ENCODE data around the gene GJB4. TPM values are rescaled to one million over a fixed set of nuclear protein-coding genes. Genes with fewer than 3 reads are reported as not detected.

Gene GJB4
- total and polyA plus RNA-seq, 2 donors (not counting 1 experiment from before 2014, with no cell fraction given), result not detected

GRCh38 chr1:34747638-34747941, 11.9 kb upstream of the GJB4 start:
- no peak overlapping the region for H3K4me3 Mint-ChIP-seq
- no peaks in the 10 kb centered on the region for H3K9me3 ChIP-seq (ENCODE audit: control extremely low read depth in 1 of 3, control insufficient read depth in 2 of 3, insufficient read depth in 1 of 3, low read length in 2 of 3)
- no peak overlapping the region for H3K9ac ChIP-seq (ENCODE audit: low read length)
- no peak overlapping the region for H3K4me3 ChIP-seq (ENCODE audit: control extremely low read depth in 1 of 5, extremely low read depth in 1 of 5, insufficient read depth in 1 of 5, low read depth in 2 of 5, low read length in 4 of 5)
- H3K79me2 ChIP-seq (ENCODE audit: control insufficient read depth, insufficient read depth, low read length), result no peaks in the 10 kb centered on the region
- peaks cover 14% of the 10 kb centered on the region for H3K27me3 Mint-ChIP-seq
- intact Hi-C loops (cut with micrococcal nuclease), result no loop called here
- TF ChIP-seq CTCF (IDR thresholded peaks at IDR 0.05), result no peak
- no peak for TF ChIP-seq EZH2 (IDR thresholded peaks at IDR 0.05; ENCODE audit: borderline replicate concordance, insufficient read depth, low read depth, low read length, poor library complexity, severe bottlenecking)
- H3K4me2 ChIP-seq (replicated peaks; ENCODE audit: low read depth, low read length, poor library complexity, severe bottlenecking), result no peak overlapping the region
- WGBS (ENCODE audit: insufficient coverage), result 84% methylated on average over 5 of the region's 6 CpGs
- ATAC-seq (ENCODE audit: low read depth), result no peak
- H4K20me1 ChIP-seq (ENCODE audit: control insufficient read depth, insufficient read depth, low read length, poor library complexity, severe bottlenecking), result no peaks in the 10 kb centered on the region
- ChIA-PET POLR2A (no interaction called here), CTCF (interaction anchor here (2.0 kb wide), 1 partner anchor 1115 kb away, joined by 6 read pairs; no protein-coding TSS in a partner anchor)
- peaks cover 0 to 4% (median 0%) of the 10 kb centered on the region in 4 experiments for H3K27me3 ChIP-seq (replicated peaks in 1 of 4; ENCODE audit: control extremely low read depth in 1 of 4, control insufficient read depth in 3 of 4, insufficient read depth in 4 of 4, low read length in 3 of 4)
- DNase-seq, result no peak
- no peak overlapping the region for H3K27ac Mint-ChIP-seq
- no peak overlapping the region for H2AFZ ChIP-seq (ENCODE audit: insufficient read depth, low read depth, low read length, poor library complexity, severe bottlenecking)
- H3K4me1 Mint-ChIP-seq, result peaks cover under 1% of the 10 kb centered on the region
- H3K36me3 ChIP-seq (replicated peaks in 1 of 2; ENCODE audit: control extremely low read depth in 1 of 2, control insufficient read depth in 1 of 2, extremely low read depth in 1 of 2, insufficient read depth in 2 of 2, low read length in 1 of 2), result no peaks in the 10 kb centered on the region
- H3K27ac ChIP-seq (ENCODE audit: low read length in 2 of 2), result no peak overlapping the region
- no peaks in the 10 kb centered on the region for H3K9me3 Mint-ChIP-seq (ENCODE audit: insufficient read depth)
- peaks cover 0 to 2% of the 10 kb centered on the region in 2 donors for H3K4me1 ChIP-seq (ENCODE audit: control insufficient read depth in 2 of 2, insufficient read depth in 2 of 2, low read length in 2 of 2)

- CTCF ChIA-PET, result interaction anchor here (1.5 kb wide), 1 partner anchor 1117 kb away, joined by 4 read pairs; no protein-coding TSS in a partner anchor
- H3K9me3 ChIP-seq (ENCODE audit: control extremely low read depth in 1 of 3, control insufficient read depth in 2 of 3, insufficient read depth in 1 of 3, low read length in 2 of 3), result no peaks in the 10 kb centered on the region
- no peak overlapping the region for H3K27ac ChIP-seq (ENCODE audit: low read length in 2 of 2)
- POLR2A ChIA-PET, result no interaction called here
- no peak overlapping the region for H3K4me3 Mint-ChIP-seq
- peaks cover 0 to 4% (median 2%) of the 10 kb centered on the region in 4 experiments for H3K27me3 ChIP-seq (replicated peaks in 1 of 4; ENCODE audit: control extremely low read depth in 1 of 4, control insufficient read depth in 3 of 4, insufficient read depth in 4 of 4, low read length in 3 of 4)
- peaks cover 10% of the 10 kb centered on the region for H3K27me3 Mint-ChIP-seq
- H3K36me3 ChIP-seq (replicated peaks in 1 of 2; ENCODE audit: control extremely low read depth in 1 of 2, control insufficient read depth in 1 of 2, extremely low read depth in 1 of 2, insufficient read depth in 2 of 2, low read length in 1 of 2), result no peaks in the 10 kb centered on the region
- no peak overlapping the region for H3K4me2 ChIP-seq (replicated peaks; ENCODE audit: low read depth, low read length, poor library complexity, severe bottlenecking)
- no peak for TF ChIP-seq CTCF (IDR thresholded peaks at IDR 0.05)
- TF ChIP-seq EZH2 (IDR thresholded peaks at IDR 0.05; ENCODE audit: borderline replicate concordance, insufficient read depth, low read depth, low read length, poor library complexity, severe bottlenecking), result no peak
- H3K4me3 ChIP-seq (ENCODE audit: control extremely low read depth in 1 of 5, extremely low read depth in 1 of 5, insufficient read depth in 1 of 5, low read depth in 2 of 5, low read length in 4 of 5), result no peak overlapping the region
- no peaks in the 10 kb centered on the region for H3K4me1 Mint-ChIP-seq
- no peak overlapping the region for H2AFZ ChIP-seq (ENCODE audit: insufficient read depth, low read depth, low read length, poor library complexity, severe bottlenecking)
- no peak overlapping the region for H3K9ac ChIP-seq (ENCODE audit: low read length)
- H3K79me2 ChIP-seq (ENCODE audit: control insufficient read depth, insufficient read depth, low read length), result no peaks in the 10 kb centered on the region
- no peaks in the 10 kb centered on the region for H4K20me1 ChIP-seq (ENCODE audit: control insufficient read depth, insufficient read depth, low read length, poor library complexity, severe bottlenecking)
- no peak for ATAC-seq (ENCODE audit: low read depth)
- H3K9me3 Mint-ChIP-seq (ENCODE audit: insufficient read depth), result no peaks in the 10 kb centered on the region
- H3K4me1 ChIP-seq (ENCODE audit: control insufficient read depth in 2 of 2, insufficient read depth in 2 of 2, low read length in 2 of 2), result no peaks in the 10 kb centered on the region
- intact Hi-C loops (cut with micrococcal nuclease), result no loop called here
- no peak for DNase-seq
- WGBS (ENCODE audit: insufficient coverage), result 88% methylated on average over 5 of the region's 8 CpGs
- H3K27ac Mint-ChIP-seq, result no peak overlapping the region
These were observed 9.5 kb upstream of the GJB4 start for GRCh38 chr1:34749992-34750391.

Measured in B cell (primary cell).